A673 (cell line): ENCODE measurements around the gene NIP7. TPM values are rescaled to one million over a fixed set of nuclear protein-coding genes. Genes with fewer than 3 reads are reported as not detected.

Experiments used
- BruUV-seq: library from RNA; stranded (reverse); fragments of 400-500 nt; replicated peaks from 2 replicates; lab custom pipeline; 2021; lab: Mats Ljungman, UMichigan
- CTCF ChIA-PET: fragments of 300-600 bp; sonication (Branson Sonifier 250); formaldehyde crosslinking; loops from one replicate; lab custom pipeline; 2022; ENCODE audit warnings: antibody characterized with exemption; lab: Charles Lee
- POLR2A ChIA-PET: fragments of 300-600 bp; sonication (Branson Sonifier 250); formaldehyde crosslinking; loops from one replicate; lab custom pipeline; 2022; ENCODE audit warnings: antibody characterized with exemption; ENCODE audit not compliant: low non-redundant PET; lab: Charles Lee
- DNase-seq: peaks from one replicate; pipeline ENCODE4 v3.0.0-alpha.2; 2015; ENCODE audit warnings: low spot score
- H3K27ac ChIP-seq: fragments of 200-600 bp; sonication (generic); 2 replicates; pipeline ENCODE4 v1.5.1; 2016; ENCODE audit warnings: mixed run types, low read depth, mild to moderate bottlenecking, mixed read lengths, antibody characterized with exemption, low read length; ENCODE audit not compliant: poor library complexity, severe bottlenecking
- H3K27me3 ChIP-seq: fragments of 200-600 bp; sonication (generic); replicated peaks from 2 replicates; pipeline ENCODE4 v1.6.1; 2017; ENCODE audit warnings: mixed run types, low read depth, mild to moderate bottlenecking, mixed read lengths, antibody characterized with exemption, low read length; ENCODE audit not compliant: insufficient read depth, poor library complexity
- H3K36me3 ChIP-seq: fragments of 200-600 bp; sonication (generic); 2 replicates; pipeline ENCODE4 v1.6.1; 2016; ENCODE audit warnings: mixed run types, mild to moderate bottlenecking, mixed read lengths, antibody characterized with exemption, low read length; ENCODE audit not compliant: insufficient read depth, poor library complexity, severe bottlenecking
- H3K4me1 ChIP-seq: fragments of 200-600 bp; sonication (generic); 2 replicates; pipeline ENCODE4 v1.6.1; 2017; ENCODE audit warnings: mixed run types, mild to moderate bottlenecking, mixed read lengths, antibody characterized with exemption, low read length; ENCODE audit not compliant: insufficient read depth, poor library complexity, severe bottlenecking
- H3K4me3 ChIP-seq: fragments of 200-600 bp; sonication (generic); 2 replicates; pipeline ENCODE4 v1.5.1; 2016; ENCODE audit warnings: low read depth, mixed run types, mild to moderate bottlenecking, mixed read lengths, low read length; ENCODE audit not compliant: poor library complexity, severe bottlenecking
- H3K9me3 ChIP-seq: fragments of 200-600 bp; sonication (generic); 2 replicates; pipeline ENCODE4 v1.6.1; 2016; ENCODE audit warnings: mixed run types, low read depth, mild to moderate bottlenecking, mixed read lengths, antibody characterized with exemption, low read length; ENCODE audit not compliant: poor library complexity, severe bottlenecking
- EZH2 ChIP-seq: fragments of 200-600 bp; sonication (generic); IDR thresholded peaks from 2 replicates; pipeline ENCODE4 v1.6.1; 2017; ENCODE audit warnings: borderline replicate concordance, low read depth, mild to moderate bottlenecking, mixed read lengths, antibody characterized with exemption, low read length; ENCODE audit not compliant: poor library complexity, severe bottlenecking
- intact Hi-C: fragments of 100-400 bp; cut with micrococcal nuclease; formaldehyde crosslinking; loops from one replicate; pipeline ENCODE4 v1.10.0; 2022; ENCODE audit not compliant: unreplicated experiment
- total RNA-seq: library from RNA; stranded (reverse); gene quantifications from 2 replicates; pipeline ENCODE4 v1.2.3, GENCODE V29; 2021
- TF ChIP-seq, protein P1 (sequence below): fragments of 300-800, 200-600 bp; sonication (generic); conservative IDR thresholded peaks from 2 replicates; pipeline ENCODE4 v1.5.1; 2017; ENCODE audit warnings: low read depth, mild to moderate bottlenecking, antibody characterized with exemption, low read length, moderate library complexity, mixed read lengths

Gene NIP7
- total RNA-seq, 1 experiment from 2014 or later = 66.4 TPM

GRCh38 chr16:69316595-69317034 lies 23.0 kb upstream of the NIP7 start:
- H3K4me1 ChIP-seq = no peaks in the 10 kb centered on the region
- no peak for DNase-seq
- H3K27ac ChIP-seq = peak overlapping the region; percentile 37
- intact Hi-C loops = no loop called here
- H3K4me3 ChIP-seq = no peak overlapping the region
- POLR2A ChIA-PET = no interaction called here
- H3K27me3 ChIP-seq = no peaks in the 10 kb centered on the region
- TF ChIP-seq, protein P1, sequence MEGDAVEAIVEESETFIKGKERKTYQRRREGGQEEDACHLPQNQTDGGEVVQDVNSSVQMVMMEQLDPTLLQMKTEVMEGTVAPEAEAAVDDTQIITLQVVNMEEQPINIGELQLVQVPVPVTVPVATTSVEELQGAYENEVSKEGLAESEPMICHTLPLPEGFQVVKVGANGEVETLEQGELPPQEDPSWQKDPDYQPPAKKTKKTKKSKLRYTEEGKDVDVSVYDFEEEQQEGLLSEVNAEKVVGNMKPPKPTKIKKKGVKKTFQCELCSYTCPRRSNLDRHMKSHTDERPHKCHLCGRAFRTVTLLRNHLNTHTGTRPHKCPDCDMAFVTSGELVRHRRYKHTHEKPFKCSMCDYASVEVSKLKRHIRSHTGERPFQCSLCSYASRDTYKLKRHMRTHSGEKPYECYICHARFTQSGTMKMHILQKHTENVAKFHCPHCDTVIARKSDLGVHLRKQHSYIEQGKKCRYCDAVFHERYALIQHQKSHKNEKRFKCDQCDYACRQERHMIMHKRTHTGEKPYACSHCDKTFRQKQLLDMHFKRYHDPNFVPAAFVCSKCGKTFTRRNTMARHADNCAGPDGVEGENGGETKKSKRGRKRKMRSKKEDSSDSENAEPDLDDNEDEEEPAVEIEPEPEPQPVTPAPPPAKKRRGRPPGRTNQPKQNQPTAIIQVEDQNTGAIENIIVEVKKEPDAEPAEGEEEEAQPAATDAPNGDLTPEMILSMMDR = no peak
- TF ChIP-seq EZH2 = no peak
- H3K36me3 ChIP-seq = peaks cover 71% of the 10 kb centered on the region
- no TSS peak for BruUV-seq
- no peaks in the 10 kb centered on the region for H3K9me3 ChIP-seq
- CTCF ChIA-PET = interaction anchor here (0.6 kb wide), 1 partner anchor 86 kb away, joined by 6 read pairs; no protein-coding TSS in a partner anchor

GRCh38 chr16:69318177-69318910 lies 21.2 kb upstream of the NIP7 start:
- H3K4me3 ChIP-seq = no peak overlapping the region
- no peaks in the 10 kb centered on the region for H3K4me1 ChIP-seq
- CTCF ChIA-PET = interaction anchor here (0.5 to 0.7 kb wide), 2 partner anchors 12 to 1646 kb away, joined by 3 to 11 read pairs; partner anchors contain the start of gene PDF
- BruUV-seq = no TSS peak
- POLR2A ChIA-PET = no interaction called here
- H3K9me3 ChIP-seq = no peaks in the 10 kb centered on the region
- no peaks in the 10 kb centered on the region for H3K27me3 ChIP-seq
- H3K27ac ChIP-seq = no peak overlapping the region
- peaks cover 86% of the 10 kb centered on the region for H3K36me3 ChIP-seq
- intact Hi-C loops = no loop called here
- TF ChIP-seq EZH2 = no peak
- TF ChIP-seq, protein P1 = no peak
- DNase-seq = no peak

GRCh38 chr16:69318911-69319289 lies 20.7 kb upstream of the NIP7 start:
- Histone ChIP-seq H3K27me3 (no peaks in the 10 kb centered on the region), H3K9me3 (no peaks in the 10 kb centered on the region), H3K27ac (no peak overlapping the region), H3K36me3 (peaks cover 92% of the 10 kb centered on the region), H3K4me3 (no peak overlapping the region), H3K4me1 (no peaks in the 10 kb centered on the region)
- no peak for TF ChIP-seq EZH2
- TF ChIP-seq, protein P1 = no peak
- intact Hi-C loops = no loop called here
- no TSS peak for BruUV-seq
- ChIA-PET POLR2A (no interaction called here), CTCF (interaction anchor here (0.5 kb wide), 1 partner anchor 11 kb away, joined by 3 read pairs; the partner anchor contains the start of gene PDF)
- DNase-seq = no peak
